ENCODE data around the gene NLE1.

- TF ChIP-seq, protein P1, sequence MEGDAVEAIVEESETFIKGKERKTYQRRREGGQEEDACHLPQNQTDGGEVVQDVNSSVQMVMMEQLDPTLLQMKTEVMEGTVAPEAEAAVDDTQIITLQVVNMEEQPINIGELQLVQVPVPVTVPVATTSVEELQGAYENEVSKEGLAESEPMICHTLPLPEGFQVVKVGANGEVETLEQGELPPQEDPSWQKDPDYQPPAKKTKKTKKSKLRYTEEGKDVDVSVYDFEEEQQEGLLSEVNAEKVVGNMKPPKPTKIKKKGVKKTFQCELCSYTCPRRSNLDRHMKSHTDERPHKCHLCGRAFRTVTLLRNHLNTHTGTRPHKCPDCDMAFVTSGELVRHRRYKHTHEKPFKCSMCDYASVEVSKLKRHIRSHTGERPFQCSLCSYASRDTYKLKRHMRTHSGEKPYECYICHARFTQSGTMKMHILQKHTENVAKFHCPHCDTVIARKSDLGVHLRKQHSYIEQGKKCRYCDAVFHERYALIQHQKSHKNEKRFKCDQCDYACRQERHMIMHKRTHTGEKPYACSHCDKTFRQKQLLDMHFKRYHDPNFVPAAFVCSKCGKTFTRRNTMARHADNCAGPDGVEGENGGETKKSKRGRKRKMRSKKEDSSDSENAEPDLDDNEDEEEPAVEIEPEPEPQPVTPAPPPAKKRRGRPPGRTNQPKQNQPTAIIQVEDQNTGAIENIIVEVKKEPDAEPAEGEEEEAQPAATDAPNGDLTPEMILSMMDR (optimal IDR thresholded peaks at IDR 0.05 in 1 of 3, IDR thresholded peaks at IDR 0.05 in 1 of 3, conservative IDR thresholded peaks at IDR 0.05 in 1 of 3; ENCODE audit: extremely low read depth in 1 of 3, insufficient read depth in 2 of 3, low read length in 3 of 3) = no peak
- TF ChIP-seq EZH2 (IDR thresholded peaks at IDR 0.05; ENCODE audit: low read length) = no peak
Measured at GRCh38 chr17:35166526-35166925, 24.4 kb upstream of the NLE1 start.
